GM19023 (cell line): ENCODE results near the gene TTLL9.

Source experiments
- ATAC-seq: cut with Tn5 transposase; IDR thresholded peaks from one replicate; pipeline ENCODE4 v1.9.1; 2021; ENCODE audit warnings: mild to moderate bottlenecking, moderate library complexity; ENCODE audit not compliant: unreplicated experiment

The TTLL9 gene

GRCh38 chr20:31877684-31878083 is 7.2 kb downstream of the TTLL9 start:
- no peak for ATAC-seq

GRCh38 chr20:31879143-31879987 is 8.9 kb downstream of the TTLL9 start:
- ATAC-seq: peak; percentile 92

- no peak for ATAC-seq
These were observed 11.5 kb downstream of the TTLL9 start for GRCh38 chr20:31881945-31882344.

GRCh38 chr20:31883829-31884228 is 13.4 kb downstream of the TTLL9 start:
- no peak for ATAC-seq

GRCh38 chr20:31890646-31891045 is 20.2 kb downstream of the TTLL9 start:
- ATAC-seq: no peak

- ATAC-seq: peak; percentile 98
These were observed 24.7 kb downstream of the TTLL9 start for GRCh38 chr20:31894980-31895675.

- ATAC-seq: no peak
These were observed 25.6 kb downstream of the TTLL9 start for GRCh38 chr20:31896049-31896448.

- ATAC-seq: no peak
These were observed 27.1 kb downstream of the TTLL9 start for GRCh38 chr20:31897541-31897940.

GRCh38 chr20:31901615-31902014 is 31.2 kb downstream of the TTLL9 start:
- ATAC-seq: no peak

GRCh38 chr20:31903627-31904386 is 33.4 kb downstream of the TTLL9 start:
- ATAC-seq: no peak

- ATAC-seq: no peak
These were observed 35.6 kb downstream of the TTLL9 start for GRCh38 chr20:31906001-31906400.

- ATAC-seq: no peak
These were observed 36.6 kb downstream of the TTLL9 start for GRCh38 chr20:31907046-31907445.

GRCh38 chr20:31908016-31908415 is 37.6 kb downstream of the TTLL9 start:
- ATAC-seq: no peak

- no peak for ATAC-seq
These were observed 38.0 kb downstream of the TTLL9 start for GRCh38 chr20:31908424-31908823.

GRCh38 chr20:31909253-31910070 is 39.0 kb downstream of the TTLL9 start:
- no peak for ATAC-seq

- ATAC-seq: no peak
These were observed 39.8 kb downstream of the TTLL9 start for GRCh38 chr20:31910071-31910803.

GRCh38 chr20:31913431-31914157 is 43.2 kb downstream of the TTLL9 start:
- no peak for ATAC-seq

- no peak for ATAC-seq
These were observed 43.7 kb downstream of the TTLL9 start for GRCh38 chr20:31914170-31914569.
